Measurements from ENCODE around the gene SYT5. TPM values are rescaled to one million over a fixed set of nuclear protein-coding genes. Genes with fewer than 3 reads are reported as not detected.

Gene SYT5
- total and polyA plus RNA-seq, 9 of the 15 experiments (the other 6 are each of a cell fraction or from before 2014, with no cell fraction given): 1.3 to 20.9 (median 8.8) TPM

DNA sequence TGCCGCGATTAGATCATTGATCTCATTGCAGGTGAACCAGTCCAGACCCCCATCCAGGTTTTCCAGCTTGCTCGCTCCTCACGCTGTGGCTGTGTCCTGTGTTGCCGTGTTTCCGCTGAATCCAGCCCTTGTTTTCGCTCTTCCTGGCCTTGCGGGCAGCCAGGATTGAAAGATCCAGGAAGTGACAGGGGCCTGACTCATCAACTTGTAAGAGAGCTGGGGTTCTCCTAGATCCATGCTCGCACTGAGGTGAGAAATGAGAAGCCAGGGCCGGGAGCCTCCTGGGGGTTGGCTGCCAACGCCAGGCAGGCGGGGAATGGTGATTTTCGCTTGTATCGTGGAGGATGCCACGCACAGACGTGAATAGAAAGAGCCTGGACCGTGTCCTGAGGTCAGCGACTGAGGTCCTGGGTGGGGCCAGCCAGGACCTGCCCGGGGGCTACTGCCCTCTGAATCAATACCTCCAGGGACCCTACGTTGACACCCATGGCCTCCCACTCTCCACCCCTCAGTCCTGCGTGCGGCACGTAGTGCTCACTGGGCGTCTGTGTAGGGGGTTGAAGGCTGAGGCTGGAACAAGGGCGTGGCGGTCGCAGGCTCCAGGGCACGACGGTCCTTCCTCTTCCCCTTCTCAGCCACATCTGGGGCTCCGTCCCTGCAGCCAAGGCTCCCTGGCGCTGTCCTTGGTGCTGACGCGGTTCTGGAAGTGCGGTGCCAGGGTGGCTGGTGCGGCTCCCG is 36.5 kb upstream of the SYT5 start (continued):
- TF ChIP-seq SIX5 (IDR thresholded peaks at IDR 0.05; ENCODE audit: borderline replicate concordance in 1 of 2, insufficient read depth in 1 of 2, low read depth in 1 of 2, low read length in 2 of 2) (0 out of 4 replicates have a peak, but pooled peaks of 1 of the 2 experiments have one; percentile 3), SIRT6 (IDR thresholded peaks at IDR 0.05; ENCODE audit: low read depth, low read length) (no peak), MAFF (IDR thresholded peaks at IDR 0.05; ENCODE audit: low read length) (peak; percentile 85), COPS2 (conservative IDR thresholded peaks at IDR 0.05) (no peak), MAX (CRISPR knock-in tag; IDR thresholded peaks at IDR 0.05) (peak; percentile 88), ASH1L (IDR thresholded peaks at IDR 0.05; ENCODE audit: borderline replicate concordance, low read depth, partially characterized antibody) (peak; percentile 77), HDAC8 (tag; IDR thresholded peaks at IDR 0.05) (peak; percentile 36; the same call in 1 of the 2 replicates), ZC3H4 (CRISPR knock-in tag; IDR thresholded peaks at IDR 0.05; ENCODE audit: borderline replicate concordance) (no peak), ZNF239 (CRISPR knock-in tag; IDR thresholded peaks at IDR 0.05) (no peak), ZNF740 (CRISPR knock-in tag; IDR thresholded peaks at IDR 0.05) (peak; percentile 59), ZNF740 (tag; IDR thresholded peaks at IDR 0.05) (no peak), IFI16 (CRISPR knock-in tag; IDR thresholded peaks at IDR 0.05) (no peak), HSF4 (CRISPR knock-in tag; IDR thresholded peaks at IDR 0.05; ENCODE audit: borderline replicate concordance) (peak; percentile 25; the same call in 1 of the 2 replicates), ZNF717 (CRISPR knock-in tag; IDR thresholded peaks at IDR 0.05) (peak; percentile 82; the same call in 1 of the 2 replicates), CBFA2T2 (conservative IDR thresholded peaks at IDR 0.05) (peak; percentile 23; the same call in 1 of the 2 replicates), CEBPG (CRISPR knock-in tag; IDR thresholded peaks at IDR 0.05) (no peak), CEBPG (tag; conservative IDR thresholded peaks at IDR 0.05 in 1 of 2, IDR thresholded peaks at IDR 0.05 in 1 of 2) (no peak), KAT7 (CRISPR knock-in tag; IDR thresholded peaks at IDR 0.05; ENCODE audit: borderline replicate concordance) (peak; percentile 99), ZNF282 (CRISPR knock-in tag; IDR thresholded peaks at IDR 0.05) (no peak), ADNP (tag; IDR thresholded peaks at IDR 0.05) (no peak), ARID1B (IDR thresholded peaks at IDR 0.05) (peak; percentile 84)
- TF ChIP-seq, protein P1, sequence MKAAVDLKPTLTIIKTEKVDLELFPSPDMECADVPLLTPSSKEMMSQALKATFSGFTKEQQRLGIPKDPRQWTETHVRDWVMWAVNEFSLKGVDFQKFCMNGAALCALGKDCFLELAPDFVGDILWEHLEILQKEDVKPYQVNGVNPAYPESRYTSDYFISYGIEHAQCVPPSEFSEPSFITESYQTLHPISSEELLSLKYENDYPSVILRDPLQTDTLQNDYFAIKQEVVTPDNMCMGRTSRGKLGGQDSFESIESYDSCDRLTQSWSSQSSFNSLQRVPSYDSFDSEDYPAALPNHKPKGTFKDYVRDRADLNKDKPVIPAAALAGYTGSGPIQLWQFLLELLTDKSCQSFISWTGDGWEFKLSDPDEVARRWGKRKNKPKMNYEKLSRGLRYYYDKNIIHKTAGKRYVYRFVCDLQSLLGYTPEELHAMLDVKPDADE (conservative IDR thresholded peaks at IDR 0.05; ENCODE audit: control insufficient read depth, low read depth, low read length): peak; percentile 74
- TF ChIP-seq, protein P2, sequence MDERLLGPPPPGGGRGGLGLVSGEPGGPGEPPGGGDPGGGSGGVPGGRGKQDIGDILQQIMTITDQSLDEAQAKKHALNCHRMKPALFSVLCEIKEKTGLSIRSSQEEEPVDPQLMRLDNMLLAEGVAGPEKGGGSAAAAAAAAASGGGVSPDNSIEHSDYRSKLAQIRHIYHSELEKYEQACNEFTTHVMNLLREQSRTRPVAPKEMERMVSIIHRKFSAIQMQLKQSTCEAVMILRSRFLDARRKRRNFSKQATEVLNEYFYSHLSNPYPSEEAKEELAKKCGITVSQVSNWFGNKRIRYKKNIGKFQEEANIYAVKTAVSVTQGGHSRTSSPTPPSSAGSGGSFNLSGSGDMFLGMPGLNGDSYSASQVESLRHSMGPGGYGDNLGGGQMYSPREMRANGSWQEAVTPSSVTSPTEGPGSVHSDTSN (CRISPR knock-in tag; IDR thresholded peaks at IDR 0.05; ENCODE audit: low read depth): no peak; the same call in 1 of the 2 replicates
- TF ChIP-seq, protein P2 (tag; conservative IDR thresholded peaks at IDR 0.05; ENCODE audit: low read depth): peak; percentile 79
